Testis (tissue), 2 donors: ENCODE results near the gene PRDM1.

Experiments
- POLR2A ChIP-seq: fragments of 450-650 bp; IDR thresholded peaks from one replicate; pipeline ENCODE4 v1.6.1; 2017; ENCODE audit warnings: antibody characterized with exemption, mild to moderate bottlenecking, moderate library complexity
- TF ChIP-seq, protein P1 (sequence below), 3 experiments: fragments of 450-650 bp in 2 of 3; fragments of 200-600 bp in 1 of 3; sonication (generic) in 1 of 3; IDR thresholded peaks; one replicate each; pipeline ENCODE4 v1.5.1; 2016 to 2019; ENCODE audit warnings: antibody characterized with exemption in 3 of 3, mild to moderate bottlenecking in 2 of 3, moderate library complexity in 1 of 3

GRCh38 chr6:106158816-106159215 is 72.7 kb downstream of the PRDM1 start:
- TF ChIP-seq, protein P1, sequence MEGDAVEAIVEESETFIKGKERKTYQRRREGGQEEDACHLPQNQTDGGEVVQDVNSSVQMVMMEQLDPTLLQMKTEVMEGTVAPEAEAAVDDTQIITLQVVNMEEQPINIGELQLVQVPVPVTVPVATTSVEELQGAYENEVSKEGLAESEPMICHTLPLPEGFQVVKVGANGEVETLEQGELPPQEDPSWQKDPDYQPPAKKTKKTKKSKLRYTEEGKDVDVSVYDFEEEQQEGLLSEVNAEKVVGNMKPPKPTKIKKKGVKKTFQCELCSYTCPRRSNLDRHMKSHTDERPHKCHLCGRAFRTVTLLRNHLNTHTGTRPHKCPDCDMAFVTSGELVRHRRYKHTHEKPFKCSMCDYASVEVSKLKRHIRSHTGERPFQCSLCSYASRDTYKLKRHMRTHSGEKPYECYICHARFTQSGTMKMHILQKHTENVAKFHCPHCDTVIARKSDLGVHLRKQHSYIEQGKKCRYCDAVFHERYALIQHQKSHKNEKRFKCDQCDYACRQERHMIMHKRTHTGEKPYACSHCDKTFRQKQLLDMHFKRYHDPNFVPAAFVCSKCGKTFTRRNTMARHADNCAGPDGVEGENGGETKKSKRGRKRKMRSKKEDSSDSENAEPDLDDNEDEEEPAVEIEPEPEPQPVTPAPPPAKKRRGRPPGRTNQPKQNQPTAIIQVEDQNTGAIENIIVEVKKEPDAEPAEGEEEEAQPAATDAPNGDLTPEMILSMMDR (IDR thresholded peaks at IDR 0.05): no peak
- no peak for TF ChIP-seq POLR2A
